GM10248 (cell line): ENCODE data around the gene XBP1.

Experiments
- CTCF ChIA-PET: fragments of 300-600 bp; sonication (Branson Sonifier 250); formaldehyde crosslinking; extraction: SDS; loops from one replicate; lab custom pipeline; 2021; ENCODE audit warnings: antibody characterized with exemption; lab: Yijun Ruan, JAX
- POLR2A ChIA-PET: fragments of 350-650 bp; sonication (Branson Sonifier 250); formaldehyde crosslinking; extraction: SDS; loops from one replicate; lab custom pipeline; 2020; ENCODE audit warnings: antibody characterized with exemption; lab: Yijun Ruan, JAX
- DNase-seq: peaks from one replicate; pipeline ENCODE4 v3.0.0; 2012; ENCODE audit errors: extremely low spot score
- CTCF ChIP-seq: IDR thresholded peaks from 2 replicates; pipeline ENCODE4 v1.5.1; 2012; ENCODE audit warnings: mild to moderate bottlenecking, low read depth; ENCODE audit errors: extremely low read depth, missing control alignments, control extremely low read depth

XBP1 gene

GRCh38 chr22:28837640-28838039 is 37.3 kb upstream of the XBP1 start:
- POLR2A ChIA-PET, result no interaction called here
- CTCF ChIA-PET, result interaction anchor here (1.2 to 5.5 kb wide), 4 partner anchors 8 to 237 kb away, joined by 3 to 20 read pairs (median 3); no protein-coding TSS in a partner anchor
- DNase-seq, result no peak
- no peak for TF ChIP-seq CTCF

- DNase-seq, result no peak
- ChIA-PET POLR2A (no interaction called here), CTCF (interaction anchor here (0.8 to 5.5 kb wide), 3 partner anchors 19 to 235 kb away, joined by 3 to 20 read pairs (median 3); no protein-coding TSS in a partner anchor)
- no peak for TF ChIP-seq CTCF
These were observed 35.3 kb upstream of the XBP1 start for GRCh38 chr22:28835630-28836189.

- POLR2A ChIA-PET, result no interaction called here
- no peak for TF ChIP-seq CTCF
- no peak for DNase-seq
- CTCF ChIA-PET, result interaction anchor here (0.9 to 5.5 kb wide), 4 partner anchors 14 to 412 kb away, joined by 3 to 20 read pairs (median 4); no protein-coding TSS in a partner anchor
These were observed 33.0 kb upstream of the XBP1 start for GRCh38 chr22:28833276-28833923.

- DNase-seq, result no peak
- ChIA-PET CTCF (interaction anchor here (0.9 to 5.5 kb wide), 4 partner anchors 13 to 413 kb away, joined by 3 to 20 read pairs (median 4); no protein-coding TSS in a partner anchor), POLR2A (no interaction called here)
- TF ChIP-seq CTCF, result no peak
These were observed 32.4 kb upstream of the XBP1 start for GRCh38 chr22:28832731-28833130.

- ChIA-PET POLR2A (interaction anchor here (0.6 kb wide), 1 partner anchor 873 kb away, joined by 4 read pairs; no protein-coding TSS in a partner anchor), CTCF (interaction anchor here (0.9 to 5.3 kb wide), 9 partner anchors 11 to 252 kb away, joined by 3 to 79 read pairs (median 4); no protein-coding TSS in a partner anchor)
- no peak for TF ChIP-seq CTCF
- no peak for DNase-seq
These were observed 31.0 kb upstream of the XBP1 start for GRCh38 chr22:28831140-28832072.

- CTCF ChIA-PET, result interaction anchor here (0.9 to 5.3 kb wide), 17 partner anchors 11 to 251 kb away, joined by 3 to 79 read pairs (median 13); no protein-coding TSS in a partner anchor
- POLR2A ChIA-PET, result no interaction called here
- TF ChIP-seq CTCF, result no peak
- DNase-seq, result no peak
These were observed 30.1 kb upstream of the XBP1 start for GRCh38 chr22:28830441-28830840.
